HepG2 (cell line): Measurements from ENCODE around the gene BARX1. TPM values are rescaled to one million over a fixed set of nuclear protein-coding genes. Genes with fewer than 3 reads are reported as not detected.

Experiments used
- ATAC-seq: fragments of 200-7000 bp; cut with Tn5 transposase; 3 replicates; pipeline ENCODE4 v1.9.1; 2020; ENCODE audit warnings: mild to moderate bottlenecking, moderate library complexity
- BruUV-seq: library from RNA; stranded (reverse); fragments of 400-500 nt; replicated peaks from 2 replicates; lab custom pipeline; 2021; lab: Mats Ljungman, UMichigan
- CTCF ChIA-PET: fragments of 300-600 bp; formaldehyde crosslinking; extraction: SDS; loops from one replicate; lab custom pipeline; 2021; ENCODE audit warnings: low total read pairs, inconsistent platforms, low intra/inter-chr PET ratio; lab: Yijun Ruan, JAX
- POLR2A ChIA-PET: fragments of 350-600 bp; sonication (Branson Sonifier 250); formaldehyde crosslinking; loops from one replicate; lab custom pipeline; 2020; ENCODE audit warnings: antibody characterized with exemption, inconsistent platforms; lab: Yijun Ruan, JAX
- DNase-seq: peaks from one replicate; pipeline ENCODE4 v3.0.0-alpha.2; 2015; ENCODE audit warnings: low spot score
- FAIRE-seq: peaks from 3 replicates; lab custom pipeline; 2011; peaks lifted over from hg19 to GRCh38; lab: Jason Lieb, UNC
- H2AFZ ChIP-seq: one replicate; pipeline ENCODE4 v1.6.1; 2011; ENCODE audit warnings: low read length, inconsistent platforms
- H3K27ac ChIP-seq: fragments of 300-600 bp; 3 replicates; pipeline ENCODE4 v1.8.0; 2011; ENCODE audit warnings: mixed run types, mild to moderate bottlenecking, mixed read lengths, low read length, inconsistent platforms; ENCODE audit not compliant: insufficient read depth; ENCODE audit errors: extremely low read length
- H3K27me3 ChIP-seq, 2 experiments: fragments of 200-600 bp in 1 of 2; 2 replicates in 1 of 2; 3 replicates in 1 of 2; pipeline versions ENCODE4 v1.6.0 to v1.8.0; 2011; ENCODE audit warnings: low read length in 2 of 2, mild to moderate bottlenecking in 2 of 2, moderate library complexity in 2 of 2, inconsistent platforms in 1 of 2; ENCODE audit not compliant: insufficient read depth in 2 of 2, control insufficient read depth in 1 of 2
- H3K36me3 ChIP-seq, 2 experiments: fragments of 200-600 bp in 1 of 2; replicated peaks in 1 of 2; 2 replicates in 1 of 2; 3 replicates in 1 of 2; pipeline versions ENCODE4 v1.5.1 to v1.8.0; 2011; ENCODE audit warnings: low read length in 2 of 2, inconsistent platforms in 1 of 2; ENCODE audit not compliant: insufficient read depth in 2 of 2, control insufficient read depth in 1 of 2
- H3K4me1 ChIP-seq: 2 replicates; pipeline ENCODE4 v1.5.1; 2012; ENCODE audit warnings: low read length, inconsistent platforms; ENCODE audit not compliant: insufficient read depth
- H3K4me2 ChIP-seq: 2 replicates; pipeline ENCODE4 v1.6.0; 2011; ENCODE audit warnings: low read depth, low read length, inconsistent platforms
- H3K4me3 ChIP-seq, 3 experiments: fragments of 200-600 bp in 1 of 3; sonication (generic), shearing (Covaris generic) in 1 of 3; replicated peaks in 1 of 3; 2 replicates each; pipeline ENCODE4 v1.5.1; 2011 to 2016; ENCODE audit warnings: low read length in 3 of 3, inconsistent platforms in 2 of 3, low read depth in 2 of 3, mild to moderate bottlenecking in 2 of 3, control low read depth in 1 of 3, mixed read lengths in 1 of 3; ENCODE audit not compliant: insufficient read depth in 1 of 3
- H3K79me2 ChIP-seq: one replicate; pipeline ENCODE4 v1.6.1; 2011; ENCODE audit warnings: low read length, inconsistent platforms; ENCODE audit not compliant: insufficient read depth
- H3K9ac ChIP-seq: 2 replicates; pipeline ENCODE4 v1.6.0; 2011; ENCODE audit warnings: mild to moderate bottlenecking, low read depth, low read length, inconsistent platforms; ENCODE audit not compliant: insufficient read depth
- H3K9me3 ChIP-seq: 2 replicates; pipeline ENCODE4 v1.5.1; 2012; ENCODE audit warnings: mild to moderate bottlenecking, low read length
- H4K20me1 ChIP-seq: 2 replicates; pipeline ENCODE4 v1.6.0; 2011; ENCODE audit warnings: inconsistent platforms, mild to moderate bottlenecking, low read length, moderate library complexity; ENCODE audit not compliant: insufficient read depth
- DZIP1 ChIP-seq: sonication (generic); formaldehyde crosslinking; IDR thresholded peaks from 2 replicates; pipeline ENCODE4 v1.5.0; 2020; ENCODE audit warnings: mild to moderate bottlenecking, missing genetic modification reagents
- KLF13 ChIP-seq: sonication (generic); formaldehyde crosslinking; IDR thresholded peaks from 2 replicates; pipeline ENCODE4 v1.4.0; 2020; ENCODE audit warnings: mild to moderate bottlenecking, missing genetic modification reagents
- PAWR ChIP-seq: sonication (generic); formaldehyde crosslinking; IDR thresholded peaks from 2 replicates; pipeline ENCODE4 v1.4.0; 2020; ENCODE audit warnings: missing genetic modification reagents, mild to moderate bottlenecking, borderline replicate concordance
- RXRB ChIP-seq: IDR thresholded peaks from 2 replicates; pipeline ENCODE4 v1.6.1; 2016; ENCODE audit warnings: borderline replicate concordance, missing genetic modification reagents, missing compliant biosample characterization
- TAF1 ChIP-seq: sonication (generic); formaldehyde crosslinking; IDR thresholded peaks from 2 replicates; pipeline ENCODE4 v1.4.0; 2020; ENCODE audit warnings: missing genetic modification reagents
- ZBTB7B ChIP-seq: sonication (generic); formaldehyde crosslinking; IDR thresholded peaks from 2 replicates; pipeline ENCODE4 v1.4.0; 2020; ENCODE audit warnings: missing genetic modification reagents
- ZFP62 ChIP-seq: sonication (generic); formaldehyde crosslinking; IDR thresholded peaks from 2 replicates; pipeline ENCODE4 v1.4.0; 2020; ENCODE audit warnings: missing genetic modification reagents
- ZNF17 ChIP-seq: sonication (generic); formaldehyde crosslinking; IDR thresholded peaks from 2 replicates; pipeline ENCODE4 v1.5.0; 2020; ENCODE audit warnings: mild to moderate bottlenecking, missing genetic modification reagents
- ZNF460 ChIP-seq: sonication (generic); formaldehyde crosslinking; IDR thresholded peaks from 2 replicates; pipeline ENCODE4 v1.5.1; 2020; ENCODE audit warnings: missing genetic modification reagents, mild to moderate bottlenecking, borderline replicate concordance
- ZNF510 ChIP-seq: sonication (generic); formaldehyde crosslinking; IDR thresholded peaks from 2 replicates; pipeline ENCODE4 v1.4.0; 2020; ENCODE audit warnings: low read depth, mild to moderate bottlenecking, missing genetic modification reagents
- ZNF781 ChIP-seq: sonication (generic); formaldehyde crosslinking; IDR thresholded peaks from 2 replicates; pipeline ENCODE4 v1.5.1; 2020; ENCODE audit warnings: borderline replicate concordance, mild to moderate bottlenecking, missing genetic modification reagents; ENCODE audit errors: not compliant biosample characterization
- WGBS: methylation state at CpG from one replicate; pipeline ENCODE4 v1.1.6; 2017; ENCODE audit warnings: low lambda C conversion rate; 5-methylcytosine and 5-hydroxymethylcytosine counted together
- in situ Hi-C: cut with HindIII; loops from 2 replicates; pipeline ENCODE4 v1.10.0; 2017; ENCODE audit warnings: low pct_unique_long_range_greater_than_20kb; ENCODE audit not compliant: extremely low pct_ligation_motif_present
- intact Hi-C: fragments of 100-400 bp; cut with micrococcal nuclease; formaldehyde crosslinking; loops from one replicate; pipeline ENCODE4 v1.10.0; 2022; ENCODE audit not compliant: unreplicated experiment
- polyA plus RNA-seq, 8 experiments: library from polyadenylated mRNA; depleted of rRNA in 3 of 8; stranded (reverse) in 7 of 8; unstranded in 1 of 8; fragments of >200 nt; fragmentation: Illumina TruSeq in 4 of 8; extraction: Trizol in 4 of 8; gene quantifications; 2 replicates each; pipeline versions ENCODE4 v1.2.1 to v1.2.3, GENCODE V29; 2011 to 2016; ENCODE audit warnings: low read depth in 4 of 8, missing spikeins in 1 of 8, mixed read lengths in 1 of 8; ENCODE audit not compliant: insufficient read depth in 1 of 8
- total RNA-seq, 5 experiments: library from RNA; depleted of rRNA; stranded (reverse); fragments of >200 nt; fragmentation: Illumina TruSeq; extraction: Trizol; gene quantifications; 2 replicates each; pipeline ENCODE4 v1.2.3, GENCODE V29; 2016; ENCODE audit warnings: low read depth in 1 of 5
- TF ChIP-seq, protein P1 (sequence below): sonication (generic); formaldehyde crosslinking; IDR thresholded peaks from one replicate; pipeline ENCODE4 v1.5.1; 2020; ENCODE audit warnings: mild to moderate bottlenecking, missing genetic modification reagents; ENCODE audit errors: not compliant biosample characterization

Gene BARX1
- total and polyA plus RNA-seq, 2 of the 13 experiments (the other 11 are each of a cell fraction or from before 2014, with no cell fraction given), result not detected

DNA sequence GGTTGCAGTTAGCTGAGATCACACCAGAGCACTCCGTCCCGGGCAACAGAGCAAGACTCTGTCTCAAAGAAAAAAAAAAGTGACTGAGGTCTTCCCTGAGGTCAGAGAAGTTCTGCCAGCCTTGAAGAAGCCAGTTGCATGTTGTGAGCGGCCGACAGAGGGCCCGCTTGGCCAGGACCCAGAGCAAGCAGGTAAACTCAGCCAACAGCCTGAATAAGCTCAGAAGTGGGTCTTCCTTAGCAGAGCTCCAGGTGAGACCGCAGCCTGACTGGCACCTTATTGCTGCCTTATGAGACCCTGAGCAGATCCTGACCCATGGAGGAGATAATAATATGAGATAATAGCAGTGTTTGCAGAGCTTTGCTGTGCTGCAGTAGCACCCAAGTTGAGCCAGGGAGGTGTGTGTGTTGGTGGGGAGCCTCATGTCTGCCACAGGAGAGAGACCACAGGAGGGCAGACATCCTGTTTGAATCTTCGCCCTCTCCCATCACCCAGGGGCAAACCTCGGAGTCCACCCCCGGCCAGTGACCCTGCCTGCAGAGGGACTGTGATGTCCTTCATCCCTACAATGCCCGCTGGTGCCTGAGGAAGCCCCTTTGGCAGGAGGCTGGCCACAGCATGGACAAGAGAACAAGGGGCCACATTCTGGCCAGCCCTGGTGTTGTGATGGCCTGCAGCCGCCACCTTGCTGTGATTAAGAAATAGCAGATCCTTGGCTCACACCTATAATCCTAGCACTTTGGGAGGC is 10.8 kb upstream of the BARX1 start:
- Histone ChIP-seq H3K27me3 (peaks cover 2 to 5% of the 10 kb centered on the region in 2 experiments; a peak in 2 of 5 replicates), H3K4me1 (peaks cover 10% of the 10 kb centered on the region), H3K4me3 (no peak overlapping the region), H3K27ac (no peak overlapping the region), H3K9me3 (no peaks in the 10 kb centered on the region), H3K36me3 (no peaks in the 10 kb centered on the region), H3K79me2 (no peaks in the 10 kb centered on the region), H3K4me2 (no peak overlapping the region), H3K9ac (no peak overlapping the region), H4K20me1 (no peaks in the 10 kb centered on the region), H2AFZ (no peak overlapping the region)
- DNase-seq (no peak), ATAC-seq (peak; percentile 28; the same call in 2 of the 3 replicates), FAIRE-seq (no peak)
- ChIA-PET CTCF (interaction anchor here (2.2 kb wide), 1 partner anchor 36 kb away, joined by 8 read pairs; no protein-coding TSS in a partner anchor), POLR2A (no interaction called here)
- BruUV-seq, result no TSS peak
- intact Hi-C loops, result loop anchor here (1.0 kb wide), 1 partner anchor 36 kb away; no protein-coding TSS in a partner anchor
- in situ Hi-C loops, result no loop called here
- 38% methylated on average over 7 of the region's 11 CpGs for WGBS
- TF ChIP-seq ZFP62 (CRISPR knock-in tag) (no peak), ZNF781 (CRISPR knock-in tag) (no peak), ZNF460 (CRISPR knock-in tag) (no peak), ZNF17 (CRISPR knock-in tag) (no peak), ZNF510 (no peak), ZBTB7B (CRISPR knock-in tag) (no peak), KLF13 (no peak), DZIP1 (CRISPR knock-in tag) (no peak), RXRB (no peak), PAWR (CRISPR knock-in tag) (no peak), TAF1 (CRISPR knock-in tag) (no peak)
- TF ChIP-seq, protein P1, sequence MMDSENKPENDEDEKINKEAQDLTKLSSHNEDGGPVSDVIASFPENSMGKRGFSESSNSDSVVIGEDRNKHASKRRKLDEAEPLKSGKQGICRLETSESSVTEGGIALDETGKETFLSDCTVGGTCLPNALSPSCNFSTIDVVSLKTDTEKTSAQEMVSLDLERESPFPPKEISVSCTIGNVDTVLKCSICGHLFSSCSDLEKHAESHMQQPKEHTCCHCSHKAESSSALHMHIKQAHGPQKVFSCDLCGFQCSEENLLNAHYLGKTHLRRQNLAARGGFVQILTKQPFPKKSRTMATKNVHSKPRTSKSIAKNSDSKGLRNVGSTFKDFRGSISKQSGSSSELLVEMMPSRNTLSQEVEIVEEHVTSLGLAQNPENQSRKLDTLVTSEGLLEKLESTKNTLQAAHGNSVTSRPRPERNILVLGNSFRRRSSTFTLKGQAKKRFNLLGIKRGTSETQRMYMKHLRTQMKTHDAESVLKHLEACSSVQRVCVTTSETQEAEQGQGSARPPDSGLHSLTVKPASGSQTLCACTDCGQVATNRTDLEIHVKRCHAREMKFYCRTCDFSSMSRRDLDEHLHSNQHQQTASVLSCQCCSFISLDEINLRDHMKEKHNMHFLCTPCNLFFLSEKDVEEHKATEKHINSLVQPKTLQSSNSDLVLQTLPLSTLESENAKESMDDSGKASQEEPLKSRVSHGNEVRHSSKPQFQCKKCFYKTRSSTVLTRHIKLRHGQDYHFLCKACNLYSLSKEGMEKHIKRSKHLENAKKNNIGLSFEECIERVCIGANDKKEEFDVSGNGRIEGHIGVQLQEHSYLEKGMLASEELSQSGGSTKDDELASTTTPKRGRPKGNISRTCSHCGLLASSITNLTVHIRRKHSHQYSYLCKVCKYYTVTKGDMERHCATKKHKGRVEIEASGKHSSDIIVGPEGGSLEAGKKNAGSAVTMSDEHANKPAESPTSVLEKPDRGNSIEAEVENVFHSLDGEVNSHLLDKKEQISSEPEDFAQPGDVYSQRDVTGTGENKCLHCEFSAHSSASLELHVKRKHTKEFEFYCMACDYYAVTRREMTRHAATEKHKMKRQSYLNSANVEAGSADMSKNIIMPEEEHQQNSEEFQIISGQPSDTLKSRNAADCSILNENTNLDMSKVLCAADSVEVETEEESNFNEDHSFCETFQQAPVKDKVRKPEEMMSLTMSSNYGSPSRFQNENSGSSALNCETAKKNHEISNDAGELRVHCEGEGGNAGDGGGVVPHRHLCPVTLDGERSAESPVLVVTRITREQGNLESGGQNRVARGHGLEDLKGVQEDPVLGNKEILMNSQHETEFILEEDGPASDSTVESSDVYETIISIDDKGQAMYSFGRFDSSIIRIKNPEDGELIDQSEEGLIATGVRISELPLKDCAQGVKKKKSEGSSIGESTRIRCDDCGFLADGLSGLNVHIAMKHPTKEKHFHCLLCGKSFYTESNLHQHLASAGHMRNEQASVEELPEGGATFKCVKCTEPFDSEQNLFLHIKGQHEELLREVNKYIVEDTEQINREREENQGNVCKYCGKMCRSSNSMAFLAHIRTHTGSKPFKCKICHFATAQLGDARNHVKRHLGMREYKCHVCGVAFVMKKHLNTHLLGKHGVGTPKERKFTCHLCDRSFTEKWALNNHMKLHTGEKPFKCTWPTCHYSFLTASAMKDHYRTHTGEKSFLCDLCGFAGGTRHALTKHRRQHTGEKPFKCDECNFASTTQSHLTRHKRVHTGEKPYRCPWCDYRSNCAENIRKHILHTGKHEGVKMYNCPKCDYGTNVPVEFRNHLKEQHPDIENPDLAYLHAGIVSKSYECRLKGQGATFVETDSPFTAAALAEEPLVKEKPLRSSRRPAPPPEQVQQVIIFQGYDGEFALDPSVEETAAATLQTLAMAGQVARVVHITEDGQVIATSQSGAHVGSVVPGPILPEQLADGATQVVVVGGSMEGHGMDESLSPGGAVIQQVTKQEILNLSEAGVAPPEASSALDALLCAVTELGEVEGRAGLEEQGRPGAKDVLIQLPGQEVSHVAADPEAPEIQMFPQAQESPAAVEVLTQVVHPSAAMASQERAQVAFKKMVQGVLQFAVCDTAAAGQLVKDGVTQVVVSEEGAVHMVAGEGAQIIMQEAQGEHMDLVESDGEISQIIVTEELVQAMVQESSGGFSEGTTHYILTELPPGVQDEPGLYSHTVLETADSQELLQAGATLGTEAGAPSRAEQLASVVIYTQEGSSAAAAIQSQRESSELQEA (CRISPR knock-in tag), result no peak
